ENCODE data around the gene SND1.

SND1 gene

GRCh38 chr7:127995881-127996215 is 343.9 kb downstream of the SND1 start:
- DNase-seq = no peak
- no peak overlapping the region for H3K4me3 ChIP-seq (ENCODE audit: low read depth, low read length)
- H3K36me3 ChIP-seq (replicated peaks) = peaks cover 17% of the 10 kb centered on the region
- TF ChIP-seq CTCF (IDR thresholded peaks at IDR 0.05; ENCODE audit: low read depth, low read length, missing control alignments) = no peak
- in situ Hi-C loops (cut with HindIII; ENCODE audit: low pct_ligation_motif_present, low sequenced_read_pairs) = no loop called here
- no peaks in the 10 kb centered on the region for H3K27me3 ChIP-seq (replicated peaks)
- H3K27ac ChIP-seq = no peak overlapping the region

- TF ChIP-seq CTCF (IDR thresholded peaks at IDR 0.05; ENCODE audit: low read depth, low read length, missing control alignments) = no peak
- DNase-seq = no peak
- Histone ChIP-seq H3K27me3 (replicated peaks) (no peaks in the 10 kb centered on the region), H3K4me3 (ENCODE audit: low read depth, low read length) (no peak overlapping the region), H3K36me3 (replicated peaks) (peaks cover 21% of the 10 kb centered on the region), H3K27ac (no peak overlapping the region)
- in situ Hi-C loops (cut with HindIII; ENCODE audit: low pct_ligation_motif_present, low sequenced_read_pairs) = no loop called here
These were observed 344.5 kb downstream of the SND1 start for GRCh38 chr7:127996253-127997071.

- H3K27ac ChIP-seq = no peak overlapping the region
- no peak for TF ChIP-seq CTCF (IDR thresholded peaks at IDR 0.05; ENCODE audit: low read depth, low read length, missing control alignments)
- in situ Hi-C loops (cut with HindIII; ENCODE audit: low pct_ligation_motif_present, low sequenced_read_pairs) = no loop called here
- peaks cover 17% of the 10 kb centered on the region for H3K36me3 ChIP-seq (replicated peaks)
- DNase-seq = no peak
- H3K4me3 ChIP-seq (ENCODE audit: low read depth, low read length) = no peak overlapping the region
- H3K27me3 ChIP-seq (replicated peaks) = no peaks in the 10 kb centered on the region
These were observed 345.4 kb downstream of the SND1 start for GRCh38 chr7:127997226-127997922.

- in situ Hi-C loops (cut with HindIII; ENCODE audit: low pct_ligation_motif_present, low sequenced_read_pairs) = no loop called here
These were observed 346.7 kb downstream of the SND1 start for GRCh38 chr7:127998671-127999070.

GRCh38 chr7:128000048-128000447 is 348.1 kb downstream of the SND1 start:
- no peak overlapping the region for H3K27ac ChIP-seq
- in situ Hi-C loops (cut with HindIII; ENCODE audit: low pct_ligation_motif_present, low sequenced_read_pairs) = no loop called here
- H3K27me3 ChIP-seq (replicated peaks) = no peaks in the 10 kb centered on the region
- no peak for TF ChIP-seq CTCF (IDR thresholded peaks at IDR 0.05; ENCODE audit: low read depth, low read length, missing control alignments)
- peaks cover 16% of the 10 kb centered on the region for H3K36me3 ChIP-seq (replicated peaks)
- no peak overlapping the region for H3K4me3 ChIP-seq (ENCODE audit: low read depth, low read length)
- no peak for DNase-seq

More at GRCh38 chr7:127998671-127999070, 346.7 kb downstream of the SND1 start:
- Histone ChIP-seq H3K4me3 (ENCODE audit: low read depth, low read length) (no peak overlapping the region), H3K27ac (no peak overlapping the region), H3K27me3 (replicated peaks) (no peaks in the 10 kb centered on the region), H3K36me3 (replicated peaks) (peaks cover 16% of the 10 kb centered on the region)
- TF ChIP-seq CTCF (IDR thresholded peaks at IDR 0.05; ENCODE audit: low read depth, low read length, missing control alignments) = no peak
- no peak for DNase-seq
